K562 (cell line): ENCODE results near the gene EFHC2. TPM values are rescaled to one million over a fixed set of nuclear protein-coding genes. Genes with fewer than 3 reads are reported as not detected.

Experiments
- ATAC-seq: fragments of 200-7000 bp; cut with Tn5 transposase; 3 replicates; pipeline ENCODE4 v1.9.1; 2020; ENCODE audit warnings: moderate library complexity
- BruUV-seq: library from RNA; stranded (reverse); fragments of 400-500 nt; replicated peaks from 2 replicates; lab custom pipeline; 2021; lab: Mats Ljungman, UMichigan
- CTCF ChIA-PET: fragments of 300-600 bp; formaldehyde crosslinking; extraction: SDS; loops from one replicate; lab custom pipeline; 2021; ENCODE audit warnings: low intra/inter-chr PET ratio; lab: Yijun Ruan, JAX
- POLR2A ChIA-PET: fragments of 300-600, 350-650 bp; sonication (Branson Sonifier 250); formaldehyde crosslinking; extraction: SDS; loops from one replicate; lab custom pipeline; 2021; ENCODE audit warnings: antibody characterized with exemption, inconsistent platforms; lab: Yijun Ruan, JAX
- DNase-seq, 4 experiments: peaks; one replicate each; pipeline versions ENCODE4 v3.0.0 to v3.0.0-alpha.2; 2011 to 2018; ENCODE audit warnings: low spot score in 3 of 4, mixed read lengths in 3 of 4; ENCODE audit errors: extremely low read depth in 1 of 4
- FAIRE-seq: peaks from 2 replicates; lab custom pipeline; 2011; peaks lifted over from hg19 to GRCh38; lab: Jason Lieb, UNC
- H2AFZ ChIP-seq: 2 replicates; pipeline ENCODE4 v1.6.0; 2011; ENCODE audit warnings: low read depth, low read length, control low read depth, inconsistent platforms
- H3K27ac ChIP-seq: fragments of 200-600 bp; 3 replicates; pipeline ENCODE4 v1.8.0; 2011; ENCODE audit warnings: low read depth, mild to moderate bottlenecking, control low read depth, inconsistent platforms, low read length, moderate library complexity, mixed read lengths; ENCODE audit errors: extremely low read depth
- H3K27me3 ChIP-seq, 2 experiments: fragments of 300-600 bp in 1 of 2; 2 replicates in 1 of 2; 3 replicates in 1 of 2; pipeline versions ENCODE4 v1.6.0 to v1.8.0; 2011; ENCODE audit warnings: inconsistent platforms in 2 of 2, low read length in 2 of 2, mild to moderate bottlenecking in 1 of 2, mixed read lengths in 1 of 2, moderate library complexity in 1 of 2; ENCODE audit not compliant: control insufficient read depth in 2 of 2, insufficient read depth in 2 of 2
- H3K36me3 ChIP-seq: fragments of 300-600 bp; 3 replicates; pipeline ENCODE4 v1.8.0; 2011; ENCODE audit warnings: mild to moderate bottlenecking, low read length, inconsistent platforms; ENCODE audit not compliant: control insufficient read depth, insufficient read depth
- H3K4me1 ChIP-seq, 2 experiments: fragments of 200-600 bp in 1 of 2; replicated peaks in 1 of 2; 2 replicates in 1 of 2; 3 replicates in 1 of 2; pipeline versions ENCODE4 v1.5.1 to v1.8.0; 2011; ENCODE audit warnings: inconsistent platforms in 2 of 2, low read length in 2 of 2, mild to moderate bottlenecking in 1 of 2, mixed read lengths in 1 of 2, moderate library complexity in 1 of 2; ENCODE audit not compliant: control insufficient read depth in 2 of 2, insufficient read depth in 2 of 2
- H3K4me2 ChIP-seq: 2 replicates; pipeline ENCODE4 v1.6.1; 2011; ENCODE audit warnings: low read length, control low read depth, inconsistent platforms, mixed read lengths; ENCODE audit not compliant: insufficient read depth
- H3K4me3 ChIP-seq: fragments of 200-600 bp; sonication (generic), shearing (Covaris generic); 2 replicates; pipeline ENCODE4 v1.5.1; 2016; ENCODE audit warnings: control low read depth, inconsistent platforms
- H3K79me2 ChIP-seq: fragments of 200-600 bp; 3 replicates; pipeline ENCODE4 v1.8.0; 2011; ENCODE audit warnings: low read length, inconsistent platforms; ENCODE audit not compliant: control insufficient read depth, insufficient read depth
- H3K9ac ChIP-seq, 2 experiments: 2 replicates each; pipeline versions ENCODE4 v1.6.0 to v1.6.1; 2011; ENCODE audit warnings: low read depth in 2 of 2, low read length in 2 of 2, control low read depth in 1 of 2, inconsistent platforms in 1 of 2, mild to moderate bottlenecking in 1 of 2, mixed read lengths in 1 of 2; ENCODE audit not compliant: insufficient read depth in 1 of 2
- H3K9me1 ChIP-seq: one replicate; pipeline ENCODE4 v1.6.0; 2011; ENCODE audit warnings: inconsistent platforms, mild to moderate bottlenecking, low read length, moderate library complexity; ENCODE audit not compliant: control insufficient read depth, insufficient read depth
- H3K9me3 ChIP-seq: replicated peaks from 2 replicates; pipeline ENCODE4 v1.5.1; 2011; ENCODE audit warnings: low read depth, low read length, inconsistent platforms; ENCODE audit not compliant: control insufficient read depth, insufficient read depth
- H4K20me1 ChIP-seq: replicated peaks from 2 replicates; pipeline ENCODE4 v1.6.1; 2011; ENCODE audit warnings: low read length, inconsistent platforms, mixed read lengths; ENCODE audit not compliant: control insufficient read depth, insufficient read depth
- EWSR1 ChIP-seq: fragments of 450-650 bp; IDR thresholded peaks from 2 replicates; pipeline ENCODE4 v1.6.1; 2018; ENCODE audit warnings: borderline replicate concordance, mild to moderate bottlenecking, low read depth, moderate library complexity; ENCODE audit not compliant: partially characterized antibody
- HNRNPH1 ChIP-seq: fragments of 200-400 bp; formaldehyde crosslinking; optimal IDR thresholded peaks from 2 replicates; pipeline ENCODE3; 2017; ENCODE audit warnings: low read depth, mild to moderate bottlenecking, low read length, moderate library complexity
- MTA3 ChIP-seq: fragments of 450-650 bp; formaldehyde crosslinking; IDR thresholded peaks from 2 replicates; pipeline ENCODE4 v1.6.1; 2017; ENCODE audit warnings: mild to moderate bottlenecking, borderline replicate concordance
- SRSF7 ChIP-seq: fragments of 200-400 bp; formaldehyde crosslinking; optimal IDR thresholded peaks from 2 replicates; pipeline ENCODE3; 2017; ENCODE audit warnings: mild to moderate bottlenecking, low read depth, low read length
- TEAD4 ChIP-seq, 2 experiments: sonication (generic) in 1 of 2; formaldehyde crosslinking in 1 of 2; IDR thresholded peaks; 2 replicates each; pipeline versions ENCODE4 v1.6.1 to v1.8.0; 2012 to 2022; ENCODE audit warnings: borderline replicate concordance in 1 of 2, inconsistent platforms in 1 of 2, low read length in 1 of 2, mild to moderate bottlenecking in 1 of 2, missing genetic modification reagents in 1 of 2
- ZNF354B ChIP-seq: fragments of 250-450 bp; sonication (Bioruptor Pico); IDR thresholded peaks from 2 replicates; pipeline ENCODE4 v1.4.0; 2020
- ZNF57 ChIP-seq: fragments of 450-650 bp; formaldehyde crosslinking; IDR thresholded peaks from 2 replicates; pipeline ENCODE4 v1.4.0; 2020; ENCODE audit warnings: mild to moderate bottlenecking, moderate library complexity
- ZNF76 ChIP-seq: fragments of 250-450 bp; sonication (Bioruptor Pico); IDR thresholded peaks from 2 replicates; pipeline ENCODE4 v1.4.0; 2020; ENCODE audit warnings: mild to moderate bottlenecking, moderate library complexity, borderline replicate concordance
- WGBS: fragments of 100-300 bp; shearing (Covaris generic); methylation state at CpG from one replicate; pipeline ENCODE4 v1.1.6; 2016; ENCODE audit warnings: low coverage, mixed read lengths; ENCODE audit not compliant: insufficient coverage; ENCODE audit errors: missing lambda C conversion rate; 5-methylcytosine and 5-hydroxymethylcytosine counted together
- in situ Hi-C: fragments of 300-500 bp; cut with MboI; formaldehyde crosslinking; loops from 4 replicates; pipeline ENCODE4 v1.15.0; 2018; ENCODE audit warnings: inconsistent platforms, mixed read lengths
- intact Hi-C: fragments of 100-400 bp; cut with micrococcal nuclease; formaldehyde crosslinking; loops from 2 replicates; pipeline ENCODE4 v1.14.2; 2022
- polyA plus RNA-seq, 8 experiments: library from polyadenylated mRNA; depleted of rRNA in 4 of 8; stranded (reverse) in 5 of 8; unstranded in 3 of 8; fragments of >200 nt; fragmentation: Nextera tagmentation in 2 of 8; fragmentation: Illumina TruSeq in 1 of 8; extraction: Ambion mirVana in 2 of 8; extraction: Trizol in 1 of 8; gene quantifications; 2 replicates each; pipeline versions ENCODE4 v1.2.1 to v1.2.3, GENCODE V29; 2011 to 2014; ENCODE audit warnings: inconsistent platforms in 1 of 8, missing spikeins in 1 of 8
- total RNA-seq, 7 experiments: library from RNA; depleted of rRNA in 6 of 7; stranded (reverse); fragments of >200 nt in 6 of 7; fragmentation: Illumina TruSeq in 2 of 7; extraction: Trizol in 2 of 7; gene quantifications; 2 replicates each; pipeline versions ENCODE4 v1.2.1 to v1.2.3, GENCODE V29; 2011 to 2021; ENCODE audit warnings: low replicate concordance in 1 of 7
- TF ChIP-seq, protein P1 (sequence below), 2 experiments: fragments of 450-650 bp; formaldehyde crosslinking in 1 of 2; IDR thresholded peaks; 2 replicates each; pipeline versions ENCODE4 v1.4.0 to v1.6.1; 2014 to 2020; ENCODE audit warnings: mild to moderate bottlenecking in 2 of 2, borderline replicate concordance in 1 of 2, low read depth in 1 of 2
- TF ChIP-seq, protein P2 (sequence below), 2 experiments: fragments of 450-650 bp; IDR thresholded peaks; 2 replicates each; pipeline ENCODE4 v1.6.1; 2018; ENCODE audit warnings: mild to moderate bottlenecking in 2 of 2, low read depth in 1 of 2; ENCODE audit not compliant: partially characterized antibody in 2 of 2

EFHC2 gene
- total and polyA plus RNA-seq, 9 of the 15 experiments (the other 6 are each of a cell fraction or from before 2014, with no cell fraction given), result 1.3 to 8.1 (median 3.0) TPM

DNA sequence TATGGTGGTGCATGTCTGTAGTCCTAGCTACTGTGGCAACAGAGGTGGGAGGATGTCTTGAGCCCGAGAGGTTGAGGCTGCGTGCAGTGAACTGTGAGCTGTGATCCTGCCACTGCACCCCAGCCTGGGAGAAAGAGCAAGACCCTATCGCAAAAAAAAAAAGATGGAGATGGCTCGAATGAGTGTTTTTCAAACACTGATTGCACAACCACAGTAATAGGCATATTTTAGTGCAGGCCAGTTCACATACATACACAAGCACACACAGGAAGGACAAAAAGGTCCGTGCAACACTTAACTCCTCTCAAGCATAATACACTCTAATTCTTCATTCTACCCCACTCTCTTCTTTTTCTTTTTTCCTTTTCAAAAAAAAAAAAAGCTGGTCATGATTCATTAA lies 5.1 kb downstream of the EFHC2 start:
- in situ Hi-C loops (no loop called here), intact Hi-C loops (no loop called here)
- H2AFZ ChIP-seq, result no peak overlapping the region
- WGBS, result 88% methylated on average over 4 of the region's 5 CpGs
- CTCF ChIA-PET, result no interaction called here
- H3K27me3 ChIP-seq, result no peaks in the 10 kb centered on the region
- H3K4me3 ChIP-seq, result no peak overlapping the region
- H3K4me1 ChIP-seq, result peaks cover 3 to 4% of the 10 kb centered on the region in 2 experiments; a peak in 3 of 5 replicates
- H3K36me3 ChIP-seq, result no peaks in the 10 kb centered on the region
- ATAC-seq, result no peak
- BruUV-seq, result no TSS peak
- DNase-seq, result no peak
- H3K9me3 ChIP-seq, result no peaks in the 10 kb centered on the region
- H4K20me1 ChIP-seq, result no peaks in the 10 kb centered on the region
- H3K79me2 ChIP-seq, result no peaks in the 10 kb centered on the region
- POLR2A ChIA-PET, result no interaction called here
- H3K9me1 ChIP-seq, result no peaks in the 10 kb centered on the region
- no peak overlapping the region for H3K4me2 ChIP-seq
- no peak overlapping the region for H3K9ac ChIP-seq
- no peak for FAIRE-seq
- no peak overlapping the region for H3K27ac ChIP-seq
- TF ChIP-seq MTA3, result no peak
- TF ChIP-seq EWSR1, result no peak
- no peak for TF ChIP-seq ZNF57
- TF ChIP-seq ZNF76 (CRISPR knock-in tag), result no peak
- TF ChIP-seq, protein P1, sequence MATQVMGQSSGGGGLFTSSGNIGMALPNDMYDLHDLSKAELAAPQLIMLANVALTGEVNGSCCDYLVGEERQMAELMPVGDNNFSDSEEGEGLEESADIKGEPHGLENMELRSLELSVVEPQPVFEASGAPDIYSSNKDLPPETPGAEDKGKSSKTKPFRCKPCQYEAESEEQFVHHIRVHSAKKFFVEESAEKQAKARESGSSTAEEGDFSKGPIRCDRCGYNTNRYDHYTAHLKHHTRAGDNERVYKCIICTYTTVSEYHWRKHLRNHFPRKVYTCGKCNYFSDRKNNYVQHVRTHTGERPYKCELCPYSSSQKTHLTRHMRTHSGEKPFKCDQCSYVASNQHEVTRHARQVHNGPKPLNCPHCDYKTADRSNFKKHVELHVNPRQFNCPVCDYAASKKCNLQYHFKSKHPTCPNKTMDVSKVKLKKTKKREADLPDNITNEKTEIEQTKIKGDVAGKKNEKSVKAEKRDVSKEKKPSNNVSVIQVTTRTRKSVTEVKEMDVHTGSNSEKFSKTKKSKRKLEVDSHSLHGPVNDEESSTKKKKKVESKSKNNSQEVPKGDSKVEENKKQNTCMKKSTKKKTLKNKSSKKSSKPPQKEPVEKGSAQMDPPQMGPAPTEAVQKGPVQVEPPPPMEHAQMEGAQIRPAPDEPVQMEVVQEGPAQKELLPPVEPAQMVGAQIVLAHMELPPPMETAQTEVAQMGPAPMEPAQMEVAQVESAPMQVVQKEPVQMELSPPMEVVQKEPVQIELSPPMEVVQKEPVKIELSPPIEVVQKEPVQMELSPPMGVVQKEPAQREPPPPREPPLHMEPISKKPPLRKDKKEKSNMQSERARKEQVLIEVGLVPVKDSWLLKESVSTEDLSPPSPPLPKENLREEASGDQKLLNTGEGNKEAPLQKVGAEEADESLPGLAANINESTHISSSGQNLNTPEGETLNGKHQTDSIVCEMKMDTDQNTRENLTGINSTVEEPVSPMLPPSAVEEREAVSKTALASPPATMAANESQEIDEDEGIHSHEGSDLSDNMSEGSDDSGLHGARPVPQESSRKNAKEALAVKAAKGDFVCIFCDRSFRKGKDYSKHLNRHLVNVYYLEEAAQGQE (IDR thresholded peaks at IDR 0.05; ENCODE audit: borderline replicate concordance), result no peak
- TF ChIP-seq, protein P1 (CRISPR knock-in tag; IDR thresholded peaks at IDR 0.05; ENCODE audit: low read depth), result no peak
- TF ChIP-seq TEAD4 (IDR thresholded peaks at IDR 0.05; ENCODE audit: low read length), result no peak
- no peak for TF ChIP-seq TEAD4 (CRISPR knock-in tag; IDR thresholded peaks at IDR 0.05; ENCODE audit: borderline replicate concordance)
- TF ChIP-seq HNRNPH1, result no peak
- TF ChIP-seq ZNF354B, result no peak
- no peak for TF ChIP-seq SRSF7
- TF ChIP-seq, protein P2, sequence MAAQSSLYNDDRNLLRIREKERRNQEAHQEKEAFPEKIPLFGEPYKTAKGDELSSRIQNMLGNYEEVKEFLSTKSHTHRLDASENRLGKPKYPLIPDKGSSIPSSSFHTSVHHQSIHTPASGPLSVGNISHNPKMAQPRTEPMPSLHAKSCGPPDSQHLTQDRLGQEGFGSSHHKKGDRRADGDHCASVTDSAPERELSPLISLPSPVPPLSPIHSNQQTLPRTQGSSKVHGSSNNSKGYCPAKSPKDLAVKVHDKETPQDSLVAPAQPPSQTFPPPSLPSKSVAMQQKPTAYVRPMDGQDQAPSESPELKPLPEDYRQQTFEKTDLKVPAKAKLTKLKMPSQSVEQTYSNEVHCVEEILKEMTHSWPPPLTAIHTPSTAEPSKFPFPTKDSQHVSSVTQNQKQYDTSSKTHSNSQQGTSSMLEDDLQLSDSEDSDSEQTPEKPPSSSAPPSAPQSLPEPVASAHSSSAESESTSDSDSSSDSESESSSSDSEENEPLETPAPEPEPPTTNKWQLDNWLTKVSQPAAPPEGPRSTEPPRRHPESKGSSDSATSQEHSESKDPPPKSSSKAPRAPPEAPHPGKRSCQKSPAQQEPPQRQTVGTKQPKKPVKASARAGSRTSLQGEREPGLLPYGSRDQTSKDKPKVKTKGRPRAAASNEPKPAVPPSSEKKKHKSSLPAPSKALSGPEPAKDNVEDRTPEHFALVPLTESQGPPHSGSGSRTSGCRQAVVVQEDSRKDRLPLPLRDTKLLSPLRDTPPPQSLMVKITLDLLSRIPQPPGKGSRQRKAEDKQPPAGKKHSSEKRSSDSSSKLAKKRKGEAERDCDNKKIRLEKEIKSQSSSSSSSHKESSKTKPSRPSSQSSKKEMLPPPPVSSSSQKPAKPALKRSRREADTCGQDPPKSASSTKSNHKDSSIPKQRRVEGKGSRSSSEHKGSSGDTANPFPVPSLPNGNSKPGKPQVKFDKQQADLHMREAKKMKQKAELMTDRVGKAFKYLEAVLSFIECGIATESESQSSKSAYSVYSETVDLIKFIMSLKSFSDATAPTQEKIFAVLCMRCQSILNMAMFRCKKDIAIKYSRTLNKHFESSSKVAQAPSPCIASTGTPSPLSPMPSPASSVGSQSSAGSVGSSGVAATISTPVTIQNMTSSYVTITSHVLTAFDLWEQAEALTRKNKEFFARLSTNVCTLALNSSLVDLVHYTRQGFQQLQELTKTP (IDR thresholded peaks at IDR 0.05; ENCODE audit: low read depth in 1 of 2, partially characterized antibody in 2 of 2), result no peak
